Stimulated activated naive CD8-positive, alpha-beta T cell treated with anti-CD3 and anti-CD28 coated beads, Interleukin-15, amount 100 ng/mL, for 72 hours (primary cell): ENCODE data around the gene ZNF679.
A peak's percentile ranks its signal among the peaks of the same experiment; 100 is the strongest.
"Not testable (repeated sequence)": the region's sequence is repeated elsewhere in the genome, so short reads cannot be mapped to it uniquely, and the experiment has no call there.

Source experiments
- ATAC-seq: fragments of 150-1000 bp; cut with Tn5 transposase; 2 replicates; pipeline ENCODE4 v1.10.0; 2021; ENCODE audit warnings: mild to moderate bottlenecking, moderate library complexity
- DNase-seq, 2 donors: peaks; one replicate each; pipeline ENCODE4 v3.0.0; 2021 to 2022
- H3K27ac Mint-ChIP-seq, 2 donors: one replicate each; pipeline ENCODE4 v1.8.0; 2022; ENCODE audit warnings: mild to moderate bottlenecking in 2 of 2, mixed read lengths in 2 of 2, moderate library complexity in 2 of 2
- H3K27me3 Mint-ChIP-seq: one replicate; pipeline ENCODE4 v1.8.0; 2022; ENCODE audit warnings: mixed read lengths
- H3K4me1 Mint-ChIP-seq: one replicate; pipeline ENCODE4 v1.8.0; 2022; ENCODE audit warnings: mild to moderate bottlenecking, mixed read lengths
- H3K4me3 Mint-ChIP-seq, 2 donors: one replicate each; pipeline ENCODE4 v1.8.0; 2022; ENCODE audit warnings: mild to moderate bottlenecking in 2 of 2, mixed read lengths in 2 of 2, moderate library complexity in 1 of 2
- H3K9me3 Mint-ChIP-seq, 2 donors: one replicate each; pipeline ENCODE4 v1.8.0; 2022; ENCODE audit warnings: mixed read lengths in 2 of 2

Gene ZNF679

GRCh38 chr7:64228174-64228573, at the start of gene ZNF679:
TSS of gene ZNF679 (plus strand) at chr7:64228474. CDS start at chr7:64249118, 20,644 bp downstream.
- H3K27me3 Mint-ChIP-seq, ATAC-seq, H3K4me3 Mint-ChIP-seq, DNase-seq, H3K4me1 Mint-ChIP-seq, H3K27ac Mint-ChIP-seq: not testable (repeated sequence)
- H3K9me3 Mint-ChIP-seq, result peaks cover 21 to 33% of the 10 kb centered on the region in 2 donors

GRCh38 chr7:64180989-64181388, 47.3 kb upstream of the ZNF679 start:
- no peak for DNase-seq
- H3K27ac Mint-ChIP-seq, result no peak overlapping the region
- H3K27me3 Mint-ChIP-seq, result peaks cover 22% of the 10 kb centered on the region
- H3K4me1 Mint-ChIP-seq, result no peaks in the 10 kb centered on the region
- peaks cover 5 to 12% of the 10 kb centered on the region in 2 donors for H3K9me3 Mint-ChIP-seq
- no peak overlapping the region for H3K4me3 Mint-ChIP-seq
- no peak for ATAC-seq

- Mint-ChIP-seq H3K4me3 (no peak overlapping the region), H3K9me3 (peaks cover 5 to 12% of the 10 kb centered on the region in 2 donors), H3K27ac (no peak overlapping the region), H3K27me3 (peaks cover 22% of the 10 kb centered on the region), H3K4me1 (no peaks in the 10 kb centered on the region)
- ATAC-seq (no peak), DNase-seq (no peak)
These were observed 46.7 kb upstream of the ZNF679 start for GRCh38 chr7:64181586-64181985.

DNA sequence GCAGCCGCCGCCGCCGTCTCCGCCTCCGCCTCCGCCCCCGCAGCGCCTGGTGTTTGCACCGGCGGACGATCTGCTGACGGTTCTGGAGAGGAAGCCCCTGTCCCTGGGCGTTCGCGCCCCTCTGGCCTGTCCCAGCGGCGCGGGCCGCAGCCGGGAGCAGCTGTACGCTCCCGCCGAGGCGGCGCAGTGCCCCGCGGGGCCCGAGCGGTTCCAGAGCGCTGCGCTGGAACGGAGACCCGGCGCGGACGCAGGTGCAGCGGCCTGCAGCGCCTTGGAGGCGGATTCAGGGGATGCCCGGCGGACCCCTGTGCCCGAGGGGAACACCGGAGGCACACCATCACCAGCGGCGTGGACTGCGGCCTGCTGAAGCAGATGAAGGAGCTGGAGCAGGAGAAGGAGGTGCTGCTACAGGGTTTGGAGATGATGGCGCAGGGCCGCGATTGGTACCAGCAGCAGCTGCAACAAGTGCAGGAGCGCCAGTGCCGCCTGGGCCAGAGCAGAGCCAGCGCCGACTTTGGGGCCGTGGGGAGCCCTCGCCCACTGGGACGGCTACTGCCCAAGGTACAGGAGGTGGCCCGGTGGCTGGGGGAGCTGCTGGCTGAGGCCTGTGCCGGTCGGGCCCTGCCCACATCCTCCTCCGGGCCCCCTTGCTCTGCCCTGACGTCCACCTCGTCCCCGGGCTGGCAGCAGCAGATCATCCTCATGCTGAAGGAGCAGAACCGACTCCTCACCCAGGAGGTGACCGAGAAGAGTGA, 46.1 kb upstream of the ZNF679 start:
- Mint-ChIP-seq H3K27ac (no peak overlapping the region), H3K4me1 (no peaks in the 10 kb centered on the region), H3K27me3 (peaks cover 22% of the 10 kb centered on the region), H3K9me3 (peaks cover 5 to 12% of the 10 kb centered on the region in 2 donors), H3K4me3 (no peak overlapping the region)
- ATAC-seq, result no peak
- DNase-seq, result no peak

DNA sequence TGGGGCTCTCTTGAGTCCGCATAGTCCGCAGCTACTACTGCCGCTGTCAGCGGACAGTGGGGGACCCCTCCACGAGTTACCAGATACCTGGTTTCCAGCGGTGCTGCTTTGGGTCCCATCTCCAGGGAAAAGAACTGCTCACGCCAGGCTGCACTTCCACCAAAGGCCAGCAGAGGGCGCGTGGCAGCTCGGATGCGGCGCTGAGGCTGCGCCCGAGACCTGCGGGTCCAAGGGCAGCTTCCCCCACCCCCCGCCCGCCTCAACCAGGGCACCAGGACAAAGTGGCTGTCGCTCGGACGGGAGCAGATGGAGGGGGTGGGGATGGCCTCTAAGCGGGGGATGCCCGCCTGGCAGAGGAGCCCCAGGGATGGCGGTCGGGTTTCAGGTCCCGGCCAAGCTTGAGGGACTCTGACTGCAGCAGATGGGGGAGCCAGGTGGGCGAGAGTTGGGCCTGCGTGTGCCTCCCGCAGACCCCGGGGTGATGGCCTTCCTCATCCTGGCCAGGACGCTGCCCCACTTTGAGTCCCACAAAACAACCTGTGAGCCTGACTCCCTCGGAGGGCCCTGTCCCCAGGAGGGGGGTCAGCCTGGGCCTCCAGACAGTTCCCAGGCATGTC, 45.0 kb upstream of the ZNF679 start:
- Mint-ChIP-seq H3K9me3 (peaks cover 5 to 12% of the 10 kb centered on the region in 2 donors), H3K27ac (peak overlapping the region in 1 of 2 donors; percentile 19), H3K4me1 (no peaks in the 10 kb centered on the region), H3K4me3 (no peak overlapping the region), H3K27me3 (peaks cover 22% of the 10 kb centered on the region)
- DNase-seq, result peak; percentile 32 to 33
- peak; percentile 11 for ATAC-seq

- Mint-ChIP-seq H3K27me3 (peaks cover 22% of the 10 kb centered on the region), H3K27ac (no peak overlapping the region), H3K9me3 (peaks cover 1 to 12% of the 10 kb centered on the region in 2 donors), H3K4me1 (no peaks in the 10 kb centered on the region), H3K4me3 (no peak overlapping the region)
- ATAC-seq (peak; percentile 58), DNase-seq (no peak)
These were observed 44.4 kb upstream of the ZNF679 start for GRCh38 chr7:64183827-64184372.

DNA sequence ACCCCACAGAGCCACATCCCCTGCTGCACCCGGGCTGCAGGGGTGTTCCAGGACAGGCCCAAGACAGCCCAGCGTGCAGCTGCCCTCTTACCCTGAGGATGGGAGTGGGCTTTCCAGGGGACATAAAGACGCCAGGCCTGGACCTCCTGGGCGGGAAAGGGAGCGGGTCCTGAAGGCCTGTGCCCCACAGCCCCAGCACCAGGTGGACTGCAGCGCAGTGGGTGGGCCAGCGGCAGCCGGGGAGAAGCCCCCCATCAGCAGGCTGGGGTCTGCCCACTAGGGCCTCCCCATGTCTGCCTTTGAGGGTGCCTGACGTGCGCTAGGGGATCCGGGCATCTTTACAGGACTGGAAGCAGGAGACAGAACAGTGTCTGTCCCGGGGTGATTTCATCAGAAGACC, 43.9 kb upstream of the ZNF679 start:
- Mint-ChIP-seq H3K27me3 (peaks cover 22% of the 10 kb centered on the region), H3K27ac (no peak overlapping the region), H3K9me3 (peaks cover 6 to 12% of the 10 kb centered on the region in 2 donors), H3K4me1 (no peaks in the 10 kb centered on the region), H3K4me3 (no peak overlapping the region)
- DNase-seq (no peak), ATAC-seq (no peak)

- no peak overlapping the region for H3K27ac Mint-ChIP-seq
- DNase-seq (no peak), ATAC-seq (no peak)
- no peak overlapping the region for H3K4me3 Mint-ChIP-seq
- no peaks in the 10 kb centered on the region for H3K4me1 Mint-ChIP-seq
- H3K27me3 Mint-ChIP-seq, result peaks cover 7% of the 10 kb centered on the region
- peaks cover 0 to 7% of the 10 kb centered on the region in 2 donors for H3K9me3 Mint-ChIP-seq
These were observed 40.9 kb upstream of the ZNF679 start for GRCh38 chr7:64187408-64187807.

GRCh38 chr7:64192148-64192704, 36.0 kb upstream of the ZNF679 start:
- no peak overlapping the region for H3K4me3 Mint-ChIP-seq
- ATAC-seq (no peak), DNase-seq (no peak)
- H3K27ac Mint-ChIP-seq, result no peak overlapping the region
- H3K27me3 Mint-ChIP-seq, result no peaks in the 10 kb centered on the region
- peaks cover 0 to 7% of the 10 kb centered on the region in 2 donors for H3K9me3 Mint-ChIP-seq
- no peaks in the 10 kb centered on the region for H3K4me1 Mint-ChIP-seq

- no peak overlapping the region for H3K27ac Mint-ChIP-seq
- H3K4me1 Mint-ChIP-seq, result no peaks in the 10 kb centered on the region
- DNase-seq, result no peak
- peaks cover 0 to 7% of the 10 kb centered on the region in 2 donors for H3K9me3 Mint-ChIP-seq
- ATAC-seq, result no peak
- no peak overlapping the region for H3K4me3 Mint-ChIP-seq
- no peaks in the 10 kb centered on the region for H3K27me3 Mint-ChIP-seq
These were observed 35.5 kb upstream of the ZNF679 start for GRCh38 chr7:64192775-64193174.

DNA sequence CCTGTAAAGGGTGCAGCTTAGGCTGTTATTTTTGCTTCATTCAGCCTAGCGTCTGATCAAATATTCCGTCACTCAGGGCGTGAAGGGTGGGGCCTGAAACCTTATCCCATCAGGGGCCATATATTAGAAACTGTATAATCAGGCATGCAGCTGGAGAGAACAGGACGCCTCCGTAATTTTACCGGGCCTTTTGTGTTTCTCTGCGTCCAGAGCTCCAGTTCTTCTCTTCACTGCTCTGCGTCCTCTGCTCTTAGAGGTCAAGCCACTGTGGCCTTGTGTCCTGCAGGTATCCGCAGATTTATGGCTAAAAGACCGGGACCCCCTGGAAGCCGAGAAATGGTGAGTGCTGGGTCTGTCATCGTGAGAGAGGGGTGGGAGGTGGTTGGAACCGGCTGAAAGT, 21.4 kb upstream of the ZNF679 start, which contains the start of gene ZNF735:
ZNF735 (plus strand) TSS at position 301 of the 400 bp plus-strand sequence; CDS start at position 301, 0 bp downstream.
- peaks cover 18 to 27% of the 10 kb centered on the region in 2 donors for H3K9me3 Mint-ChIP-seq
- no peak for ATAC-seq
- H3K27ac Mint-ChIP-seq, result no peak within 1 kb of the TSS
- no peak within 1 kb of the TSS for H3K4me3 Mint-ChIP-seq
- no peaks in the 10 kb centered on the region for H3K4me1 Mint-ChIP-seq
- no peak for DNase-seq
- no peaks in the 10 kb centered on the region for H3K27me3 Mint-ChIP-seq

GRCh38 chr7:64219710-64220298, 8.5 kb upstream of the ZNF679 start:
- ATAC-seq, H3K4me3 Mint-ChIP-seq, H3K27ac Mint-ChIP-seq, DNase-seq, H3K27me3 Mint-ChIP-seq, H3K4me1 Mint-ChIP-seq: not testable (repeated sequence)
- peaks cover 34 to 50% of the 10 kb centered on the region in 2 donors for H3K9me3 Mint-ChIP-seq

- H3K4me3 Mint-ChIP-seq, result no peak overlapping the region
- no peak for ATAC-seq
- no peaks in the 10 kb centered on the region for H3K27me3 Mint-ChIP-seq
- no peaks in the 10 kb centered on the region for H3K4me1 Mint-ChIP-seq
- no peak for DNase-seq
- no peak overlapping the region for H3K27ac Mint-ChIP-seq
- H3K9me3 Mint-ChIP-seq, result peaks cover 40 to 61% of the 10 kb centered on the region in 2 donors
These were observed 4.9 kb upstream of the ZNF679 start for GRCh38 chr7:64223366-64223765.

DNA sequence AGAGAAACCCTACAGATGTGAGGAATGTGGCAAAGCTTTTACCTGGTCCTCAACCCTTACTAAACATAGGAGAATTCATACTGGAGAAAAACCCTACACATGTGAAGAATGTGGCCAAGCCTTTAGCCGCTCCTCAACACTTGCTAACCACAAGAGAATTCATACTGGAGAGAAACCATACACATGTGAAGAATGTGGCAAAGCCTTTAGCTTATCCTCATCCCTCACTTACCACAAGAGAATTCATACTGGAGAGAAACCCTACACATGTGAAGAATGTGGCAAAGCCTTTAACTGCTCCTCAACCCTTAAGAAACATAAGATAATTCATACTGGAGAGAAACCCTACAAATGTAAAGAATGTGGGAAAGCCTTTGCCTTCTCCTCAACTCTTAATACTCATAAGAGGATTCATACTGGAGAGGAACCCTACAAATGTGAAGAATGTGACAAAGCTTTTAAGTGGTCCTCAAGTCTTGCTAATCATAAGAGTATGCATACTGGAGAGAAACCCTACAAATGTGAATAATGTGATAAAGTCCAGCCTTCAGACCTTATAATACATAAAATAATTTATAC, 38.2 kb downstream of the ZNF679 start:
- no peak overlapping the region for H3K4me3 Mint-ChIP-seq
- no peaks in the 10 kb centered on the region for H3K27me3 Mint-ChIP-seq
- H3K4me1 Mint-ChIP-seq, result no peaks in the 10 kb centered on the region
- DNase-seq, result no peak
- peaks cover 19 to 31% of the 10 kb centered on the region in 2 donors for H3K9me3 Mint-ChIP-seq
- no peak overlapping the region for H3K27ac Mint-ChIP-seq
- no peak for ATAC-seq

GRCh38 chr7:64277630-64278029, 49.4 kb downstream of the ZNF679 start:
- Mint-ChIP-seq H3K9me3 (peaks cover 10 to 13% of the 10 kb centered on the region in 2 donors), H3K4me3 (no peak overlapping the region), H3K4me1 (no peaks in the 10 kb centered on the region), H3K27ac (no peak overlapping the region), H3K27me3 (no peaks in the 10 kb centered on the region)
- no peak for DNase-seq
- no peak for ATAC-seq
